Trophoblast cell (in vitro differentiated cells and primary cell): Measurements from ENCODE around the gene DAZAP2.
A peak's percentile ranks its signal among the peaks of the same experiment; 100 is the strongest.
"Not testable (repeated sequence)": the region's sequence is repeated elsewhere in the genome, so short reads cannot be mapped to it uniquely, and the experiment has no call there.

Source experiments
- DNase-seq, 2 donors: peaks; one replicate each; pipeline ENCODE4 v3.0.0-alpha.2; 2016
- H2AFZ ChIP-seq: 2 replicates; pipeline ENCODE4 v1.6.1; 2013; ENCODE audit warnings: low read length, moderate library complexity, mild to moderate bottlenecking; ENCODE audit not compliant: insufficient read depth, poor library complexity
- H2AK5ac ChIP-seq: 2 replicates; pipeline ENCODE4 v1.6.1; 2013; ENCODE audit warnings: mild to moderate bottlenecking, low read length
- H2BK120ac ChIP-seq: 2 replicates; pipeline ENCODE4 v1.6.1; 2013; ENCODE audit warnings: low read length, mild to moderate bottlenecking, moderate library complexity; ENCODE audit not compliant: insufficient read depth, poor library complexity
- H2BK12ac ChIP-seq: 2 replicates; pipeline ENCODE4 v1.6.1; 2013; ENCODE audit warnings: mild to moderate bottlenecking, low read length, moderate library complexity
- H2BK5ac ChIP-seq: 2 replicates; pipeline ENCODE4 v1.6.1; 2013; ENCODE audit warnings: low read length, low read depth, moderate library complexity, mild to moderate bottlenecking; ENCODE audit not compliant: poor library complexity
- H3K14ac ChIP-seq: 2 replicates; pipeline ENCODE4 v1.6.1; 2013; ENCODE audit warnings: mild to moderate bottlenecking, low read length
- H3K18ac ChIP-seq: 2 replicates; pipeline ENCODE4 v1.6.1; 2013; ENCODE audit warnings: mild to moderate bottlenecking, low read length
- H3K23ac ChIP-seq: 2 replicates; pipeline ENCODE4 v1.6.1; 2013; ENCODE audit warnings: low read length
- H3K27ac ChIP-seq: 2 replicates; pipeline ENCODE4 v1.5.1; 2013; ENCODE audit warnings: low read depth, mild to moderate bottlenecking, inconsistent platforms, low read length, moderate library complexity
- H3K27me3 ChIP-seq: 2 replicates; pipeline ENCODE4 v1.6.1; 2013; ENCODE audit warnings: inconsistent platforms, mild to moderate bottlenecking, low read length, moderate library complexity; ENCODE audit not compliant: insufficient read depth
- H3K36me3 ChIP-seq, 2 experiments: 1 replicate in 1 of 2; 2 replicates in 1 of 2; pipeline ENCODE4 v1.6.1; 2013; ENCODE audit warnings: low read length in 2 of 2, mild to moderate bottlenecking in 2 of 2, moderate library complexity in 1 of 2; ENCODE audit not compliant: insufficient read depth in 2 of 2, control insufficient read depth in 1 of 2
- H3K4ac ChIP-seq: 2 replicates; pipeline ENCODE4 v1.6.1; 2013; ENCODE audit warnings: low read depth, mild to moderate bottlenecking, low read length, moderate library complexity
- H3K4me1 ChIP-seq, 2 experiments: 1 replicate in 1 of 2; 2 replicates in 1 of 2; pipeline ENCODE4 v1.6.1; 2013; ENCODE audit warnings: low read length in 2 of 2, mild to moderate bottlenecking in 2 of 2, moderate library complexity in 1 of 2; ENCODE audit not compliant: insufficient read depth in 2 of 2, control insufficient read depth in 1 of 2
- H3K4me2 ChIP-seq: 2 replicates; pipeline ENCODE4 v1.6.1; 2013; ENCODE audit warnings: inconsistent platforms, mild to moderate bottlenecking, low read length, moderate library complexity
- H3K4me3 ChIP-seq: 2 replicates; pipeline ENCODE4 v1.5.1; 2013; ENCODE audit warnings: mild to moderate bottlenecking, low read depth, low read length, inconsistent platforms
- H3K79me1 ChIP-seq: one replicate; pipeline ENCODE4 v1.6.1; 2013; ENCODE audit warnings: low read length
- H3K79me2 ChIP-seq: 2 replicates; pipeline ENCODE4 v1.6.1; 2013; ENCODE audit warnings: low read length, mild to moderate bottlenecking; ENCODE audit not compliant: control insufficient read depth, insufficient read depth, poor library complexity
- H3K9ac ChIP-seq: 2 replicates; pipeline ENCODE4 v1.6.1; 2013; ENCODE audit warnings: mild to moderate bottlenecking, low read length
- H3K9me3 ChIP-seq: 2 replicates; pipeline ENCODE4 v1.6.1; 2013; ENCODE audit warnings: low read depth, mild to moderate bottlenecking, control low read depth, inconsistent platforms, low read length; ENCODE audit not compliant: insufficient read depth
- H4K12ac ChIP-seq: 2 replicates; pipeline ENCODE4 v1.6.1; 2013; ENCODE audit warnings: low read depth, mild to moderate bottlenecking, low read length, moderate library complexity
- H4K8ac ChIP-seq: 2 replicates; pipeline ENCODE4 v1.6.1; 2013; ENCODE audit warnings: low read depth, mild to moderate bottlenecking, low read length, moderate library complexity
- H4K91ac ChIP-seq: one replicate; pipeline ENCODE4 v1.6.1; 2013; ENCODE audit warnings: low read depth, mild to moderate bottlenecking, low read length, moderate library complexity
- WGBS: extraction: QIAGEN DNeasy Blood & Tissue Kit; methylation state at CpG from one replicate; pipeline ENCODE4 v1.1.7; 2013; ENCODE audit warnings: missing lambda C conversion rate; ENCODE audit not compliant: insufficient read length, insufficient coverage; ENCODE audit errors: extremely low coverage; 5-methylcytosine and 5-hydroxymethylcytosine counted together

The DAZAP2 gene

DNA sequence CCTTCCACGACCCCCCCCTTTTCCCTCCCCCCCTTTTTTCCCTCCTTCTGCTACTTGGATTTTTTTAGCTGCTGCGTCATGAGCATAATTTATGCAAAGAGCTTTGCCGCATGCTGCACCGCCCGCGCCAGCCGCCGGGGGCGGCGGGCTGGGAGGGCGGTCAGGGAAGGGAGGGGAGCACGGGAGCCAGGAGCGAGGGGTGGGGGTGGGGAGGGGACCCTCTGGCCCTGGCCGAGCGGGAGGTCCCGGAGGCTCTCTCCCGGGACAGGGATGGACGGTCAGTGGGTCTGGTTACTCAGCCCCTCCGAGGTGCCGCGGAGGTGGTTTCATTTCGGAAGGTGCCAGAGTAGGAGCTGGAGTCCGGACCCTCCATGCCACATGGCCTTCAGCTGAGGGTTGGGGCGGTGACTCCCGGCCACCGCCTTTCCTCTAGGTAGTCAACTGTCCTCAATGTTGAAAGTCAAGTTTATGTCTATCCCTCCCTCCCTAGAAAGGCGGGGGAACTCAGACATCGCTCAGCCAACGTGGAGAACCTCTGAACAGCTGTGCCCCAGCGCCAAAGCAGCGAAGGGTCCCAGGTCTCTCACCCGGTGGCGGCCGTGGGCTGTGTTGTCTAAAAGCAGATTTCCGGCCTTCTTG, 20.5 kb upstream of the DAZAP2 start, which contains the start of gene POU6F1:
POU6F1 (minus strand) TSS at position 95 of the 639 bp plus-strand sequence. CDS start 11,226 bp downstream, outside the sequence.
- H2BK12ac ChIP-seq: no peak within 1 kb of the TSS

DNA sequence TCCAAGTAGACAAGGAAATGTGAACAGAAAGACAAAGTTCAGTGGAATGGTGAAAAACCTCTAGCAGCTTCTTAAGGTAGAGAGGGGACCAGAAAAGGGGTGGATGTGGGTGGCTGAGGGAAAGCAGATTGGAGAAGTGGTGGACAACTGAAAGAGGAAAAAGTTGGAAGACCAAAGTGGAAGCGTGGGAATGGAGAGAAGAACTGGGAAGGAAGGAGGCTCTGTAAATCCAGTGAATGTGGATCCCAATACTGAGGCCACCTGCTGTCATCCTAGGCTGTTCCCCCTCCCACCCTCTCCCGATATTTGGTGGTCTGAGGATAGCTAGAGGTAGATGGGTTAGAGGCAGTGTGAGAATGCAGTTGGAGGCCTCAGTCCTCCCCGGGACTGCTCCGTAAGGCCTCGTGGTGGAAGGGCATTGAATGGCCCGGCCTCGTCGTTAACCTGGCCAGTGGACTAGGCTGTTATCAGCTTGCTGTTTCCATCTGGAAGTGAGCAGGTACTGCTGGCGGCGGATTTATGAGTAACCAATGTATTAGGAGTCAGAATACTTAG, 19.9 kb upstream of the DAZAP2 start:
- DNase-seq: peak in 1 of 2 donors; percentile 18
- H3K27me3 ChIP-seq: no peaks in the 10 kb centered on the region
- H3K79me2 ChIP-seq: peaks cover 2% of the 10 kb centered on the region
- H3K4ac ChIP-seq: no peak overlapping the region
- no peak overlapping the region for H2BK120ac ChIP-seq
- peak overlapping the region; percentile 67 for H4K91ac ChIP-seq
- no peak overlapping the region for H4K12ac ChIP-seq
- peak overlapping the region; percentile 80 for H3K4me2 ChIP-seq
- H3K27ac ChIP-seq: no peak overlapping the region
- peaks cover 4 to 10% of the 10 kb centered on the region in 2 experiments for H3K4me1 ChIP-seq
- no peak overlapping the region for H3K4me3 ChIP-seq
- peaks cover 9% of the 10 kb centered on the region for H3K79me1 ChIP-seq
- peak overlapping the region; percentile 72 for H4K8ac ChIP-seq
- H3K18ac ChIP-seq: no peak overlapping the region
- no peaks in the 10 kb centered on the region for H3K36me3 ChIP-seq
- no peak overlapping the region for H3K23ac ChIP-seq
- no CpG with 5 or more reads among the region's 10 CpGs for WGBS
- H3K9me3 ChIP-seq: no peaks in the 10 kb centered on the region
- no peak overlapping the region for H2BK12ac ChIP-seq
- no peak overlapping the region for H3K14ac ChIP-seq
- H2AK5ac ChIP-seq: no peak overlapping the region
- no peak overlapping the region for H2AFZ ChIP-seq
- H2BK5ac ChIP-seq: no peak overlapping the region
- H3K9ac ChIP-seq: no peak overlapping the region

More for the DNA sequence above, 20.5 kb upstream of the DAZAP2 start, which contains the start of gene POU6F1:
- peak; percentile 70 to 84 for DNase-seq
- no CpG with 5 or more reads among the region's 35 CpGs for WGBS
- no peak within 1 kb of the TSS for H2AK5ac ChIP-seq
- peak within 1 kb of the TSS; percentile 83 for H2BK5ac ChIP-seq
- peak within 1 kb of the TSS; percentile 72 for H4K8ac ChIP-seq
- H3K27ac ChIP-seq: peak within 1 kb of the TSS; percentile 51
- H3K9me3 ChIP-seq: no peaks in the 10 kb centered on the region
- H2AFZ ChIP-seq: peak within 1 kb of the TSS; percentile 59
- peak within 1 kb of the TSS; percentile 81 for H3K9ac ChIP-seq
- peak within 1 kb of the TSS; percentile 77 for H3K18ac ChIP-seq
- peaks cover 9% of the 10 kb centered on the region for H3K79me1 ChIP-seq
- peak within 1 kb of the TSS; percentile 91 for H3K14ac ChIP-seq
- H3K4me3 ChIP-seq: peak within 1 kb of the TSS; percentile 85
- H4K12ac ChIP-seq: peak within 1 kb of the TSS; percentile 74
- H3K4me2 ChIP-seq: peak within 1 kb of the TSS; percentile 80
- peaks cover 2% of the 10 kb centered on the region for H3K79me2 ChIP-seq
- peak within 1 kb of the TSS; percentile 74 for H4K91ac ChIP-seq
- H2BK120ac ChIP-seq: peak within 1 kb of the TSS; percentile 87
- no peaks in the 10 kb centered on the region for H3K36me3 ChIP-seq
- no peaks in the 10 kb centered on the region for H3K27me3 ChIP-seq
- H3K4me1 ChIP-seq: peaks cover 4 to 10% of the 10 kb centered on the region in 2 experiments
- H3K4ac ChIP-seq: peak within 1 kb of the TSS; percentile 67
- H3K23ac ChIP-seq: no peak within 1 kb of the TSS

DNA sequence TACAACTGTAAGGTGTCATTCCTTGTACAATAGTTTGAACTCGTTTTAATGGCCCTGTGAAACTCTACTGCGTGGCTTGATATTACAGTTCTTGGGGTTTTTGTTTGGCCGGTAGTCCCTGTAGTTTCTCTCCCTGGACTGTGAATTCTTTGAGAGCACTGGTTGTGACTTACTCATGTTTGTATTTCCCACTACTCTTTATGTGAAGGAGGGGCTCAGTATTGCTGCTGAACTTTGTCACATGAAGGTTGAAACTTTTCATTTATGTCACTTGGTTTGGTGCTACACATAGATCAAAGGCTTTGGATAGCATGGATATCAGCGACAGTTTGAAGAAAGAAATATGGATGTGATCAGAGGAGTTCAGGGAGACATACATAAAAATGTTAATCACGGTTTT, 19.3 kb upstream of the DAZAP2 start:
- Histone ChIP-seq H4K91ac (no peak overlapping the region), H2BK12ac (no peak overlapping the region), H3K18ac (no peak overlapping the region), H2AFZ (no peak overlapping the region), H3K27me3 (no peaks in the 10 kb centered on the region), H4K8ac (no peak overlapping the region), H2AK5ac (no peak overlapping the region), H3K36me3 (no peaks in the 10 kb centered on the region), H3K79me1 (peaks cover 9% of the 10 kb centered on the region), H3K4me2 (no peak overlapping the region), H3K79me2 (peaks cover 2% of the 10 kb centered on the region), H2BK120ac (no peak overlapping the region), H3K27ac (no peak overlapping the region), H2BK5ac (no peak overlapping the region), H3K9me3 (no peaks in the 10 kb centered on the region), H3K4ac (no peak overlapping the region), H4K12ac (no peak overlapping the region), H3K23ac (no peak overlapping the region), H3K9ac (no peak overlapping the region), H3K4me3 (no peak overlapping the region), H3K14ac (no peak overlapping the region), H3K4me1 (peaks cover 4 to 10% of the 10 kb centered on the region in 2 experiments)
- DNase-seq: no peak
- WGBS: no CpG with 5 or more reads among the region's 5 CpGs

DNA sequence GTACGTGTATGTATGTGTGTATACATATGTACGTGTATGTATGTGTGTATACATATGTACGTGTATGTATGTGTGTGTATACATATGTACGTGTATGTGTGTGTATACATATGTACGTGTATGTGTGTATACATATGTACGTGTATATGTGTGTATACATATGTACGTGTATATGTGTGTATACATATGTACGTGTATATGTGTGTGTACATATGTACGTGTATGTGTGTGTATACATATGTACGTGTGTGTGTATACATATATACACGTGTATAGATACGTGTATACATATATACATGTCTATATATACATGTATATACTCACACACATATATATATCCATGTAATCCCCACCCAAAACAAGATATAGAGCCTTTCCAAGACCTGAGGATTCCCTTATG, 18.8 kb upstream of the DAZAP2 start:
- not testable (repeated sequence) for H4K12ac ChIP-seq, H3K18ac ChIP-seq, H3K27me3 ChIP-seq, H3K4ac ChIP-seq, H3K23ac ChIP-seq, H2BK12ac ChIP-seq, DNase-seq, H2AFZ ChIP-seq, H2BK120ac ChIP-seq, H2AK5ac ChIP-seq, H4K91ac ChIP-seq, H3K79me2 ChIP-seq, H3K4me2 ChIP-seq, H3K9ac ChIP-seq, H4K8ac ChIP-seq, H3K27ac ChIP-seq, H2BK5ac ChIP-seq, H3K79me1 ChIP-seq, H3K4me3 ChIP-seq, H3K14ac ChIP-seq, H3K36me3 ChIP-seq, H3K9me3 ChIP-seq
- no CpG with 5 or more reads among the region's 12 CpGs for WGBS
- peaks cover 4 to 10% of the 10 kb centered on the region in 2 experiments for H3K4me1 ChIP-seq
